DOHH2 (cell line): ENCODE data around the gene CRELD1.
A peak's percentile ranks its signal among the peaks of the same experiment; 100 is the strongest.

Experiments
- H3F3A ChIP-seq: fragments of 200-600 bp; sonication (generic), shearing (Covaris generic); 2 replicates; pipeline ENCODE4 v1.6.0; 2016; ENCODE audit warnings: antibody characterized with exemption, mild to moderate bottlenecking; ENCODE audit not compliant: control insufficient read depth, insufficient read depth
- H3K27ac ChIP-seq: fragments of 200-600 bp; sonication (generic); 2 replicates; pipeline ENCODE4 v1.5.1; 2014; ENCODE audit warnings: low read depth, mild to moderate bottlenecking, low read length, moderate library complexity
- H3K27me3 ChIP-seq: fragments of 200-600 bp; sonication (generic); 2 replicates; pipeline ENCODE4 v1.6.1; 2014; ENCODE audit warnings: mild to moderate bottlenecking, low read length, mixed read lengths; ENCODE audit not compliant: control insufficient read depth
- H3K36me3 ChIP-seq: fragments of 200-600 bp; sonication (generic); 2 replicates; pipeline ENCODE4 v1.6.1; 2014; ENCODE audit warnings: mild to moderate bottlenecking, low read length, moderate library complexity, mixed read lengths; ENCODE audit not compliant: control insufficient read depth
- H3K4me1 ChIP-seq: fragments of 200-600 bp; sonication (generic); 2 replicates; pipeline ENCODE4 v1.6.1; 2014; ENCODE audit warnings: mild to moderate bottlenecking, low read length, mixed read lengths; ENCODE audit not compliant: control insufficient read depth
- H3K4me2 ChIP-seq: fragments of 200-600 bp; sonication (generic); 2 replicates; pipeline ENCODE4 v1.6.0; 2014; ENCODE audit warnings: mild to moderate bottlenecking, low read length, moderate library complexity
- H3K4me3 ChIP-seq: fragments of 200-600 bp; sonication (generic); 2 replicates; pipeline ENCODE4 v1.5.1; 2014; ENCODE audit warnings: mild to moderate bottlenecking, low read length, mixed read lengths
- H3K79me2 ChIP-seq: fragments of 200-600 bp; sonication (generic); 2 replicates; pipeline ENCODE4 v1.6.1; 2014; ENCODE audit warnings: mild to moderate bottlenecking, low read length, mixed read lengths; ENCODE audit not compliant: control insufficient read depth
- H3K9me2 ChIP-seq: fragments of 200-600 bp; sonication (generic); replicated peaks from 2 replicates; pipeline ENCODE4 v1.6.1; 2014; ENCODE audit warnings: mild to moderate bottlenecking, low read length, mixed read lengths; ENCODE audit not compliant: control insufficient read depth
- H3K9me3 ChIP-seq: fragments of 200-600 bp; sonication (generic); 2 replicates; pipeline ENCODE4 v1.6.1; 2014; ENCODE audit warnings: antibody characterized with exemption, low read length, mixed read lengths; ENCODE audit not compliant: control insufficient read depth, insufficient read depth
- H4K20me1 ChIP-seq: fragments of 200-600 bp; sonication (generic); 2 replicates; pipeline ENCODE4 v1.6.0; 2014; ENCODE audit warnings: low read depth, mild to moderate bottlenecking, antibody characterized with exemption, low read length, moderate library complexity; ENCODE audit not compliant: control insufficient read depth, insufficient read depth
- CTCF ChIP-seq: fragments of 200-600 bp; sonication (generic); IDR thresholded peaks from one replicate; pipeline ENCODE4 v1.5.1; 2014; ENCODE audit warnings: antibody characterized with exemption, mild to moderate bottlenecking, low read depth, low read length; ENCODE audit not compliant: poor library complexity, severe bottlenecking
- EZH2phosphoT487 ChIP-seq: fragments of 200-600 bp; sonication (generic); IDR thresholded peaks from 2 replicates; pipeline ENCODE4 v1.6.1; 2017; ENCODE audit warnings: borderline replicate concordance, mild to moderate bottlenecking, antibody characterized with exemption, low read length, moderate library complexity, mixed read lengths

The CRELD1 gene

GRCh38 chr3:9951598-9951961, 17.9 kb downstream of the CRELD1 start:
- peak overlapping the region; percentile 75 for H3K4me3 ChIP-seq
- TF ChIP-seq CTCF (no peak), EZH2phosphoT487 (no peak)
- H3K27ac ChIP-seq = no peak overlapping the region
- H3K27me3 ChIP-seq = peaks cover 12% of the 10 kb centered on the region
- no peaks in the 10 kb centered on the region for H3K9me3 ChIP-seq
- H3F3A ChIP-seq = no peaks in the 10 kb centered on the region
- H3K9me2 ChIP-seq = no peaks in the 10 kb centered on the region
- H3K4me2 ChIP-seq = peak overlapping the region; percentile 77
- no peaks in the 10 kb centered on the region for H3K36me3 ChIP-seq
- no peaks in the 10 kb centered on the region for H4K20me1 ChIP-seq
- H3K4me1 ChIP-seq = peaks cover 17% of the 10 kb centered on the region
- H3K79me2 ChIP-seq = no peaks in the 10 kb centered on the region

DNA sequence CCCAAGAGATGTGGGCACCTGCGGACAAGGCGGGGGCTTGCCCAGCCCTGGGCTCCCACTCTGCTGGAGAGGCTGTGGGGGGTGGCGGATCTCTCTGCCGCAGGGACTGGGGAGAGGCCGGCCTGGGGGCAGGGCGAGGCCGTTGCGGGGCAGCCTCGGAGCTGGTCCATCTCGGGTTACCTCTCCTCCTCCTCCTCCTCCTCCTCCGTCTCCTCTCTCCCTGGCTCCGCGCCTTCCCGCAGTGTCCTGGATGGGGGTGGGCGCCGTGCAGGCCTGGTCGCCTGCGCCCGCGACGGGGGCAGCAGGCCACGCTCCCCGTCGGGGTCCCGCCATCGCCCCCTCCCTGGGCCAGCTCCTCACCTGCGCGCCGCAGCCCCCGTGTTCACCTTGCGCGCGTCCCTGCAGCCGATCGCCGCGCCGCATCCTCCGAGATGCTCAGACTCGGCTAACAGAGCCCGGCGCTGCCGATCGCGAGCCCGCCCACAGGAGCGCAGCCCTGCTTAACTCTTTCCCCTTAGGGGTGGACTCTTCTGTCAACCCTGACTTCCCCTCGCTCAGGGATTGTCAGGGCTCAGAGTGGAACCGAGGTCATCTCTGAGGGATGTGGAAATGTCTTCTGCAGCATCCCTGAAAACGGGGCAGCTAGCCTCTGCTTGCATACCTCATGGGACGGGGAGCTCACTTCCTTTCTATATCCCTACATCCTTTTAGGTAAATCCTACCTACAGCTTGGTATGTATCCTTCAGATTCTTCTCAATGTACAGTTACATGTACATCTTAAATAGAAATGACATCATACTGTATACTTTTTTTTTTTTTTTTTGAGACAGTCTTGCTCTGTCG, 18.6 kb downstream of the CRELD1 start, which contains the start of gene PRRT3:
Gene PRRT3 (minus strand): TSS at position 447 of the 844 bp plus-strand sequence. CDS start 2,293 bp downstream, outside the sequence.
- Histone ChIP-seq H3K36me3 (no peaks in the 10 kb centered on the region), H3K4me1 (peaks cover 17% of the 10 kb centered on the region), H3F3A (peaks cover 4% of the 10 kb centered on the region; the same call in 1 of the 2 replicates), H3K4me3 (peak within 1 kb of the TSS; percentile 75), H3K27me3 (peaks cover 12% of the 10 kb centered on the region), H4K20me1 (no peaks in the 10 kb centered on the region), H3K9me2 (no peaks in the 10 kb centered on the region), H3K4me2 (peak within 1 kb of the TSS; percentile 77), H3K27ac (no peak within 1 kb of the TSS), H3K79me2 (no peaks in the 10 kb centered on the region), H3K9me3 (no peaks in the 10 kb centered on the region)
- TF ChIP-seq CTCF = no peak
- no peak for TF ChIP-seq EZH2phosphoT487

DNA sequence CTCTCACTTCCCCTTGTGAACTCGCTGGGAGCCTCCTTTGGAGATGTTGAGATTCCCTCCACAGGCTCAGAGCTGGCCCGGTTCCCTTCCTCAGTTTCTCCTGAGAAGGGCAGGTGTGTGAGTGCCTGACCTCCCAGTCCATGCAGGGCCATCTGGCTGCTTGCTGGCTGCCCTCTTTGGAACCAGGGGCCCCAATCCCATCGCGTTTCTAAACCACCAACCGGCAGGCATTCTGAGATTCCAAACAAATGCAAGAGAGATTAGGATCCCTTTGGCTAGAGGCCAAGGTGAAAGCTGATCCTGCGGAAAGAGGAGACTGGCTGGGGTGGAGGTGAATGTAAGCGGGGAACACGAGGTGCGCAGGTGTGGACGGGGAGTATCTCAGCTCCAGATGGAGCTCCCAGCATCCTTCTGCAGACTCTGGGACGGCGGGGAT, 21.5 kb downstream of the CRELD1 start:
- H3K4me1 ChIP-seq = peaks cover 17% of the 10 kb centered on the region
- no peaks in the 10 kb centered on the region for H3K9me3 ChIP-seq
- H3K4me2 ChIP-seq = no peak overlapping the region
- peaks cover 12% of the 10 kb centered on the region for H3K27me3 ChIP-seq
- H4K20me1 ChIP-seq = no peaks in the 10 kb centered on the region
- peaks cover 6% of the 10 kb centered on the region; the same call in 1 of the 2 replicates for H3F3A ChIP-seq
- no peak for TF ChIP-seq EZH2phosphoT487
- TF ChIP-seq CTCF = no peak
- H3K79me2 ChIP-seq = no peaks in the 10 kb centered on the region
- no peak overlapping the region for H3K27ac ChIP-seq
- H3K4me3 ChIP-seq = no peak overlapping the region
- no peaks in the 10 kb centered on the region for H3K36me3 ChIP-seq
- H3K9me2 ChIP-seq = no peaks in the 10 kb centered on the region
